HCT116 (cell line): Measurements from ENCODE around the gene ARMH1. TPM values are rescaled to one million over a fixed set of nuclear protein-coding genes. Genes with fewer than 3 reads are reported as not detected.

Source experiments
- ATAC-seq: fragments of 200-7000 bp; cut with Tn5 transposase; 2 replicates; pipeline ENCODE4 v1.9.1; 2020; ENCODE audit warnings: mild to moderate bottlenecking, moderate library complexity
- BruUV-seq: library from RNA; stranded (reverse); fragments of 400-500 nt; replicated peaks from 2 replicates; lab custom pipeline; 2021; lab: Mats Ljungman, UMichigan
- CTCF ChIA-PET: fragments of 300-600 bp; sonication (Branson Sonifier 250); formaldehyde crosslinking; loops from one replicate; lab custom pipeline; 2021; ENCODE audit warnings: antibody characterized with exemption; lab: Charles Lee
- POLR2A ChIA-PET: fragments of 300-600, 350-600 bp; sonication (Branson Sonifier 250); formaldehyde crosslinking; loops from one replicate; lab custom pipeline; 2021; ENCODE audit warnings: antibody characterized with exemption; lab: Charles Lee
- RAD21 ChIA-PET, 2 experiments: fragments of 300-600 bp; sonication (Branson Sonifier 250); formaldehyde crosslinking; loops; one replicate each; lab custom pipeline; 2023; ENCODE audit warnings: low total read pairs in 2 of 2; ENCODE audit not compliant: uncharacterized antibody in 2 of 2, unreplicated experiment in 2 of 2, low non-redundant PET in 1 of 2; lab: Charles Lee
- DNase-seq: peaks from one replicate; pipeline ENCODE4 v3.0.0-alpha.2; 2010; ENCODE audit warnings: low read depth, low spot score
- H2AFZ ChIP-seq: fragments of 200-600 bp; shearing (Covaris generic), sonication (generic); 2 replicates; pipeline ENCODE4 v1.6.1; 2017; ENCODE audit warnings: low read depth, mixed run types, mixed read lengths, antibody characterized with exemption, low read length; ENCODE audit not compliant: poor library complexity, severe bottlenecking
- H3K27ac ChIP-seq: 2 replicates; pipeline ENCODE4 v1.5.1; 2012; ENCODE audit warnings: low read depth, low read length
- H3K27me3 ChIP-seq: fragments of 200-600 bp; sonication (generic); 2 replicates; pipeline ENCODE4 v1.6.1; 2016; ENCODE audit warnings: mixed run types, low read length, mixed read lengths; ENCODE audit not compliant: insufficient read depth
- H3K36me3 ChIP-seq, 2 experiments: fragments of 200-500 bp in 1 of 2; fragments of 200-600 bp in 1 of 2; sonication (Bioruptor generic) in 1 of 2; sonication (generic) in 1 of 2; 2 replicates each; pipeline versions ENCODE4 v1.5.1 to v1.6.1; 2014 to 2016; ENCODE audit warnings: low read length in 2 of 2, inconsistent platforms in 1 of 2, mixed read lengths in 1 of 2, mixed run types in 1 of 2; ENCODE audit not compliant: insufficient read depth in 2 of 2, control insufficient read depth in 1 of 2
- H3K4me1 ChIP-seq, 2 experiments: fragments of 200-600 bp in 1 of 2; sonication (generic) in 1 of 2; 2 replicates each; pipeline versions ENCODE4 v1.5.1 to v1.6.1; 2012 to 2017; ENCODE audit warnings: low read length in 2 of 2, inconsistent platforms in 1 of 2, mild to moderate bottlenecking in 1 of 2, mixed read lengths in 1 of 2, mixed run types in 1 of 2, moderate library complexity in 1 of 2; ENCODE audit not compliant: insufficient read depth in 2 of 2, control insufficient read depth in 1 of 2
- H3K4me2 ChIP-seq: fragments of 200-600 bp; sonication (generic); 2 replicates; pipeline ENCODE4 v1.6.1; 2017; ENCODE audit warnings: mixed run types, low read length, mixed read lengths
- H3K4me3 ChIP-seq, 2 experiments: fragments of 200-600 bp in 1 of 2; sonication (generic) in 1 of 2; replicated peaks in 1 of 2; 2 replicates each; pipeline ENCODE4 v1.5.1; 2011 to 2016; ENCODE audit warnings: low read length in 2 of 2, control low read depth in 1 of 2, low read depth in 1 of 2, mild to moderate bottlenecking in 1 of 2, mixed read lengths in 1 of 2, mixed run types in 1 of 2
- H3K79me2 ChIP-seq: fragments of 200-600 bp; sonication (generic); 2 replicates; pipeline ENCODE4 v1.6.1; 2017; ENCODE audit warnings: mild to moderate bottlenecking, mixed run types, low read length, moderate library complexity, mixed read lengths; ENCODE audit not compliant: insufficient read depth
- H3K9ac ChIP-seq: fragments of 200-600 bp; sonication (generic); 2 replicates; pipeline ENCODE4 v1.6.1; 2016; ENCODE audit warnings: low read length, mixed read lengths
- H3K9me2 ChIP-seq: fragments of 200-600 bp; sonication (generic), shearing (Covaris generic); 2 replicates; pipeline ENCODE4 v1.6.1; 2017; ENCODE audit warnings: mixed run types, mild to moderate bottlenecking, moderate library complexity; ENCODE audit not compliant: insufficient read depth
- H3K9me3 ChIP-seq, 2 experiments: fragments of 200-500 bp in 1 of 2; fragments of 200-600 bp in 1 of 2; sonication (Bioruptor generic) in 1 of 2; sonication (generic) in 1 of 2; 2 replicates each; pipeline ENCODE4 v1.6.1; 2014 to 2017; ENCODE audit warnings: low read length in 2 of 2, mixed read lengths in 2 of 2, inconsistent platforms in 1 of 2, low read depth in 1 of 2, mild to moderate bottlenecking in 1 of 2, mixed run types in 1 of 2, moderate library complexity in 1 of 2; ENCODE audit not compliant: control insufficient read depth in 1 of 2, insufficient read depth in 1 of 2
- H4K20me1 ChIP-seq: fragments of 200-600 bp; sonication (generic), shearing (Covaris generic); 2 replicates; pipeline ENCODE4 v1.6.1; 2017; ENCODE audit warnings: mixed run types, mild to moderate bottlenecking, moderate library complexity; ENCODE audit not compliant: insufficient read depth
- CBX3 ChIP-seq: IDR thresholded peaks from 2 replicates; pipeline ENCODE4 v1.6.1; 2012; ENCODE audit warnings: low read depth
- CEBPB ChIP-seq: IDR thresholded peaks from 2 replicates; pipeline ENCODE4 v1.6.1; 2012; ENCODE audit warnings: low read depth
- EGR1 ChIP-seq: IDR thresholded peaks from 2 replicates; pipeline ENCODE4 v1.6.1; 2012; ENCODE audit warnings: low read depth
- ELF1 ChIP-seq: IDR thresholded peaks from 2 replicates; pipeline ENCODE4 v1.6.1; 2012; ENCODE audit warnings: low read depth, borderline replicate concordance
- EZH2 ChIP-seq: fragments of 200-600 bp; sonication (generic); IDR thresholded peaks from 2 replicates; pipeline ENCODE4 v1.6.1; 2017; ENCODE audit warnings: antibody characterized with exemption, mixed run types
- EZH2phosphoT487 ChIP-seq: fragments of 200-600 bp; IDR thresholded peaks from 2 replicates; pipeline ENCODE4 v1.6.1; 2018; ENCODE audit warnings: antibody characterized with exemption, borderline replicate concordance
- FOSL1 ChIP-seq: IDR thresholded peaks from 2 replicates; pipeline ENCODE4 v1.6.1; 2012; ENCODE audit warnings: low read depth
- POLR2A ChIP-seq: IDR thresholded peaks from 2 replicates; pipeline ENCODE4 v1.7.0; 2011; ENCODE audit warnings: borderline replicate concordance; ENCODE audit not compliant: insufficient read depth, insufficient read length; ENCODE audit errors: extremely low read depth
- POLR2AphosphoS5 ChIP-seq: IDR thresholded peaks from 2 replicates; pipeline ENCODE4 v1.6.1; 2011; ENCODE audit warnings: mild to moderate bottlenecking, low read depth, low read length, moderate library complexity
- RAD21 ChIP-seq: IDR thresholded peaks from 2 replicates; pipeline ENCODE4 v1.6.1; 2012; ENCODE audit warnings: low read depth, mild to moderate bottlenecking
- SRF ChIP-seq: IDR thresholded peaks from 2 replicates; pipeline ENCODE4 v1.6.1; 2012; ENCODE audit warnings: low read depth
- TCF7L2 ChIP-seq: IDR thresholded peaks from 2 replicates; pipeline ENCODE4 v1.7.0; 2011; ENCODE audit warnings: borderline replicate concordance, inconsistent platforms; ENCODE audit not compliant: insufficient read depth, insufficient read length; ENCODE audit errors: extremely low read depth
- YY1 ChIP-seq: IDR thresholded peaks from 2 replicates; pipeline ENCODE4 v1.6.1; 2011; ENCODE audit warnings: low read length, low read depth, moderate library complexity, mild to moderate bottlenecking; ENCODE audit not compliant: insufficient replicate concordance; ENCODE audit errors: extremely low read depth
- ZFX ChIP-seq: fragments of 450-650 bp; IDR thresholded peaks from 2 replicates; pipeline ENCODE4 v1.6.1; 2017
- ZNF274 ChIP-seq: fragments of 200-500 bp; sonication (Bioruptor generic); IDR thresholded peaks from 2 replicates; pipeline ENCODE4 v1.6.1; 2014; ENCODE audit warnings: mild to moderate bottlenecking, low read depth, low read length, inconsistent platforms
- intact Hi-C: fragments of 100-400 bp; cut with micrococcal nuclease; formaldehyde crosslinking; loops from 2 replicates; pipeline ENCODE4 v1.10.0; 2022
- total RNA-seq: library from RNA; stranded (reverse); gene quantifications from one replicate; pipeline ENCODE4 v1.2.1, GENCODE V29; 2021; ENCODE audit not compliant: unreplicated experiment
- TF ChIP-seq, protein P1 (sequence below): IDR thresholded peaks from 2 replicates; pipeline ENCODE4 v1.6.1; 2012
- TF ChIP-seq, protein P2 (sequence below): IDR thresholded peaks from 2 replicates; pipeline ENCODE4 v1.6.1; 2012; ENCODE audit warnings: low read depth
- TF ChIP-seq, protein P3 (sequence below): IDR thresholded peaks from 2 replicates; pipeline ENCODE4 v1.6.1; 2011; ENCODE audit warnings: mild to moderate bottlenecking, low read length, moderate library complexity; ENCODE audit not compliant: insufficient replicate concordance; ENCODE audit errors: extremely low read depth
- TF ChIP-seq, protein P4 (sequence below), 3 experiments: fragments of 200-600 bp in 1 of 3; sonication (generic) in 1 of 3; IDR thresholded peaks in 2 of 3; conservative IDR thresholded peaks in 1 of 3; 2 replicates each; pipeline ENCODE4 v1.5.1; 2012 to 2017; ENCODE audit warnings: low read depth in 2 of 3, low read length in 2 of 3, antibody characterized with exemption in 1 of 3, borderline replicate concordance in 1 of 3, control low read depth in 1 of 3, mild to moderate bottlenecking in 1 of 3, mixed read lengths in 1 of 3, mixed run types in 1 of 3, moderate library complexity in 1 of 3; ENCODE audit not compliant: insufficient read depth in 1 of 3
- TF ChIP-seq, protein P5 (sequence below): IDR thresholded peaks from 2 replicates; pipeline ENCODE4 v1.6.1; 2012

ARMH1 gene
- total RNA-seq, 1 experiment from 2014 or later = 3.2 TPM

DNA sequence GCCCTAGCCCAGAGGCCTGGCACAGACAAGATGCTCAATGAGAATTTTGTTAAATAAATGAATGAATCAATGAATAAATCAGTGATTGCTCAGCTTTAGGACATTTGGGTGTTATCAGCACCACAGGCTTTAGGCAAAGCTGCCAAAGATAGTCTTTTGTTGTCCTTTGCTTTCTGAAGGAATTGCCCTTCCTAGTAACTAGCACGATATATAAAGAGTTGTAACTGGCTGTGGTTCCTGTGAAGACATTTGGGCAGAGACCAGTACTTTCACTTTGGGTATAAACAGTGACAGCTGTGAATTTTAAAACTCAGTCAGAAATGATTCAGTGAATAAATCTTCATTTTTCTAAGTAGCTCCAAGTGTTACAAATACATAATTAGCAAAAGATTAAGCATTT is 43.1 kb downstream of the ARMH1 start:
- Histone ChIP-seq H3K4me3 (no peak overlapping the region), H3K9ac (no peak overlapping the region), H3K27me3 (no peaks in the 10 kb centered on the region), H3K9me2 (no peaks in the 10 kb centered on the region), H3K36me3 (no peaks in the 10 kb centered on the region), H4K20me1 (no peaks in the 10 kb centered on the region), H3K4me2 (no peak overlapping the region), H3K9me3 (no peaks in the 10 kb centered on the region), H3K79me2 (no peaks in the 10 kb centered on the region), H3K27ac (no peak overlapping the region), H3K4me1 (peaks cover 20 to 45% of the 10 kb centered on the region in 2 experiments), H2AFZ (no peak overlapping the region)
- ChIA-PET CTCF (interaction anchor here (0.9 kb wide), 1 partner anchor 9 kb away, joined by 3 read pairs; no protein-coding TSS in a partner anchor), POLR2A (interaction anchor here (1.1 to 2.8 kb wide), 3 partner anchors 10 to 102 kb away, joined by 3 to 21 read pairs (median 3); partner anchors contain the start of gene RNU5D-1), RAD21 (no interaction called here)
- no TSS peak for BruUV-seq
- no peak for DNase-seq
- no peak for ATAC-seq
- TF ChIP-seq EZH2 (no peak), ZNF274 (no peak), POLR2A (no peak), EZH2phosphoT487 (no peak), CBX3 (no peak), ELF1 (no peak), YY1 (no peak), POLR2AphosphoS5 (no peak), ZFX (no peak), RAD21 (no peak), TCF7L2 (no peak), FOSL1 (no peak), CEBPB (no peak), EGR1 (no peak), SRF (no peak)
- TF ChIP-seq, protein P1, sequence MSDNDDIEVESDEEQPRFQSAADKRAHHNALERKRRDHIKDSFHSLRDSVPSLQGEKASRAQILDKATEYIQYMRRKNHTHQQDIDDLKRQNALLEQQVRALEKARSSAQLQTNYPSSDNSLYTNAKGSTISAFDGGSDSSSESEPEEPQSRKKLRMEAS = no peak
- TF ChIP-seq, protein P2, sequence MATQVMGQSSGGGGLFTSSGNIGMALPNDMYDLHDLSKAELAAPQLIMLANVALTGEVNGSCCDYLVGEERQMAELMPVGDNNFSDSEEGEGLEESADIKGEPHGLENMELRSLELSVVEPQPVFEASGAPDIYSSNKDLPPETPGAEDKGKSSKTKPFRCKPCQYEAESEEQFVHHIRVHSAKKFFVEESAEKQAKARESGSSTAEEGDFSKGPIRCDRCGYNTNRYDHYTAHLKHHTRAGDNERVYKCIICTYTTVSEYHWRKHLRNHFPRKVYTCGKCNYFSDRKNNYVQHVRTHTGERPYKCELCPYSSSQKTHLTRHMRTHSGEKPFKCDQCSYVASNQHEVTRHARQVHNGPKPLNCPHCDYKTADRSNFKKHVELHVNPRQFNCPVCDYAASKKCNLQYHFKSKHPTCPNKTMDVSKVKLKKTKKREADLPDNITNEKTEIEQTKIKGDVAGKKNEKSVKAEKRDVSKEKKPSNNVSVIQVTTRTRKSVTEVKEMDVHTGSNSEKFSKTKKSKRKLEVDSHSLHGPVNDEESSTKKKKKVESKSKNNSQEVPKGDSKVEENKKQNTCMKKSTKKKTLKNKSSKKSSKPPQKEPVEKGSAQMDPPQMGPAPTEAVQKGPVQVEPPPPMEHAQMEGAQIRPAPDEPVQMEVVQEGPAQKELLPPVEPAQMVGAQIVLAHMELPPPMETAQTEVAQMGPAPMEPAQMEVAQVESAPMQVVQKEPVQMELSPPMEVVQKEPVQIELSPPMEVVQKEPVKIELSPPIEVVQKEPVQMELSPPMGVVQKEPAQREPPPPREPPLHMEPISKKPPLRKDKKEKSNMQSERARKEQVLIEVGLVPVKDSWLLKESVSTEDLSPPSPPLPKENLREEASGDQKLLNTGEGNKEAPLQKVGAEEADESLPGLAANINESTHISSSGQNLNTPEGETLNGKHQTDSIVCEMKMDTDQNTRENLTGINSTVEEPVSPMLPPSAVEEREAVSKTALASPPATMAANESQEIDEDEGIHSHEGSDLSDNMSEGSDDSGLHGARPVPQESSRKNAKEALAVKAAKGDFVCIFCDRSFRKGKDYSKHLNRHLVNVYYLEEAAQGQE = no peak
- TF ChIP-seq, protein P3, sequence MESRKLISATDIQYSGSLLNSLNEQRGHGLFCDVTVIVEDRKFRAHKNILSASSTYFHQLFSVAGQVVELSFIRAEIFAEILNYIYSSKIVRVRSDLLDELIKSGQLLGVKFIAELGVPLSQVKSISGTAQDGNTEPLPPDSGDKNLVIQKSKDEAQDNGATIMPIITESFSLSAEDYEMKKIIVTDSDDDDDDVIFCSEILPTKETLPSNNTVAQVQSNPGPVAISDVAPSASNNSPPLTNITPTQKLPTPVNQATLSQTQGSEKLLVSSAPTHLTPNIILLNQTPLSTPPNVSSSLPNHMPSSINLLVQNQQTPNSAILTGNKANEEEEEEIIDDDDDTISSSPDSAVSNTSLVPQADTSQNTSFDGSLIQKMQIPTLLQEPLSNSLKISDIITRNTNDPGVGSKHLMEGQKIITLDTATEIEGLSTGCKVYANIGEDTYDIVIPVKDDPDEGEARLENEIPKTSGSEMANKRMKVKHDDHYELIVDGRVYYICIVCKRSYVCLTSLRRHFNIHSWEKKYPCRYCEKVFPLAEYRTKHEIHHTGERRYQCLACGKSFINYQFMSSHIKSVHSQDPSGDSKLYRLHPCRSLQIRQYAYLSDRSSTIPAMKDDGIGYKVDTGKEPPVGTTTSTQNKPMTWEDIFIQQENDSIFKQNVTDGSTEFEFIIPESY = no peak
- TF ChIP-seq, protein P4, sequence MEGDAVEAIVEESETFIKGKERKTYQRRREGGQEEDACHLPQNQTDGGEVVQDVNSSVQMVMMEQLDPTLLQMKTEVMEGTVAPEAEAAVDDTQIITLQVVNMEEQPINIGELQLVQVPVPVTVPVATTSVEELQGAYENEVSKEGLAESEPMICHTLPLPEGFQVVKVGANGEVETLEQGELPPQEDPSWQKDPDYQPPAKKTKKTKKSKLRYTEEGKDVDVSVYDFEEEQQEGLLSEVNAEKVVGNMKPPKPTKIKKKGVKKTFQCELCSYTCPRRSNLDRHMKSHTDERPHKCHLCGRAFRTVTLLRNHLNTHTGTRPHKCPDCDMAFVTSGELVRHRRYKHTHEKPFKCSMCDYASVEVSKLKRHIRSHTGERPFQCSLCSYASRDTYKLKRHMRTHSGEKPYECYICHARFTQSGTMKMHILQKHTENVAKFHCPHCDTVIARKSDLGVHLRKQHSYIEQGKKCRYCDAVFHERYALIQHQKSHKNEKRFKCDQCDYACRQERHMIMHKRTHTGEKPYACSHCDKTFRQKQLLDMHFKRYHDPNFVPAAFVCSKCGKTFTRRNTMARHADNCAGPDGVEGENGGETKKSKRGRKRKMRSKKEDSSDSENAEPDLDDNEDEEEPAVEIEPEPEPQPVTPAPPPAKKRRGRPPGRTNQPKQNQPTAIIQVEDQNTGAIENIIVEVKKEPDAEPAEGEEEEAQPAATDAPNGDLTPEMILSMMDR (IDR thresholded peaks at IDR 0.05 in 2 of 3, conservative IDR thresholded peaks at IDR 0.05 in 1 of 3; ENCODE audit: borderline replicate concordance in 1 of 3, insufficient read depth in 1 of 3, low read depth in 2 of 3, low read length in 2 of 3) = no peak
- TF ChIP-seq, protein P5, sequence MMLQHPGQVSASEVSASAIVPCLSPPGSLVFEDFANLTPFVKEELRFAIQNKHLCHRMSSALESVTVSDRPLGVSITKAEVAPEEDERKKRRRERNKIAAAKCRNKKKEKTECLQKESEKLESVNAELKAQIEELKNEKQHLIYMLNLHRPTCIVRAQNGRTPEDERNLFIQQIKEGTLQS = no peak
- intact Hi-C loops = no loop called here
